ENCODE data around the gene S100B. TPM values are rescaled to one million over a fixed set of nuclear protein-coding genes. Genes with fewer than 3 reads are reported as not detected.

S100B gene
- total RNA-seq, 1 donor from 2014 or later, result 2.8 TPM

DNA sequence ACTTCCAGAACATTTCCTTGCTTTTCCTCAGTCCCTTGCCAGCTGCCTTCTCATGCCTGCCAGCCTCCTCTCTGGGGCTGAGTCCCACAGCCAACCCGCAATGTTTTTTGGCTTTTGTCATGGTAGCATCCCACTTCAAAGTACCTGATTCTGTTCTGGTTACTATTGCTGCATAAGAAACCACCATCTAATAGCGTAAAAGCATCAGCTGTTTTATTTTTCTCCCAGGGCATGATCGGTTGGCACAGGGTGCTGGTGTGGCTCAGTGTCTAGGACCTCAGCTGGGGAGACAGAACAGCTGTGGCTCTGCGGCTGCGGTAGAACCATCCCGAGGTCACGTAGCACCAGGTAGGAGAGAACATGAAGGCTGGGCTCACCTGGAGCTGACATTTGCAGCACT, 21.7 kb upstream of the S100B start:
- intact Hi-C loops (cut with micrococcal nuclease), result no loop called here
- no peak overlapping the region for H3K27ac ChIP-seq (replicated peaks)
- H3K9me3 ChIP-seq (replicated peaks), result peaks cover 20% of the 10 kb centered on the region
- H3K36me3 ChIP-seq, result no peaks in the 10 kb centered on the region
- H3K4me1 ChIP-seq, result no peaks in the 10 kb centered on the region
- TF ChIP-seq, protein P1, sequence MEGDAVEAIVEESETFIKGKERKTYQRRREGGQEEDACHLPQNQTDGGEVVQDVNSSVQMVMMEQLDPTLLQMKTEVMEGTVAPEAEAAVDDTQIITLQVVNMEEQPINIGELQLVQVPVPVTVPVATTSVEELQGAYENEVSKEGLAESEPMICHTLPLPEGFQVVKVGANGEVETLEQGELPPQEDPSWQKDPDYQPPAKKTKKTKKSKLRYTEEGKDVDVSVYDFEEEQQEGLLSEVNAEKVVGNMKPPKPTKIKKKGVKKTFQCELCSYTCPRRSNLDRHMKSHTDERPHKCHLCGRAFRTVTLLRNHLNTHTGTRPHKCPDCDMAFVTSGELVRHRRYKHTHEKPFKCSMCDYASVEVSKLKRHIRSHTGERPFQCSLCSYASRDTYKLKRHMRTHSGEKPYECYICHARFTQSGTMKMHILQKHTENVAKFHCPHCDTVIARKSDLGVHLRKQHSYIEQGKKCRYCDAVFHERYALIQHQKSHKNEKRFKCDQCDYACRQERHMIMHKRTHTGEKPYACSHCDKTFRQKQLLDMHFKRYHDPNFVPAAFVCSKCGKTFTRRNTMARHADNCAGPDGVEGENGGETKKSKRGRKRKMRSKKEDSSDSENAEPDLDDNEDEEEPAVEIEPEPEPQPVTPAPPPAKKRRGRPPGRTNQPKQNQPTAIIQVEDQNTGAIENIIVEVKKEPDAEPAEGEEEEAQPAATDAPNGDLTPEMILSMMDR (IDR thresholded peaks at IDR 0.05; ENCODE audit: borderline replicate concordance), result no peak
- DNase-seq, result no peak
- H3K27me3 ChIP-seq (ENCODE audit: low read depth), result peaks cover 5% of the 10 kb centered on the region
- H3K4me3 ChIP-seq, result no peak overlapping the region

DNA sequence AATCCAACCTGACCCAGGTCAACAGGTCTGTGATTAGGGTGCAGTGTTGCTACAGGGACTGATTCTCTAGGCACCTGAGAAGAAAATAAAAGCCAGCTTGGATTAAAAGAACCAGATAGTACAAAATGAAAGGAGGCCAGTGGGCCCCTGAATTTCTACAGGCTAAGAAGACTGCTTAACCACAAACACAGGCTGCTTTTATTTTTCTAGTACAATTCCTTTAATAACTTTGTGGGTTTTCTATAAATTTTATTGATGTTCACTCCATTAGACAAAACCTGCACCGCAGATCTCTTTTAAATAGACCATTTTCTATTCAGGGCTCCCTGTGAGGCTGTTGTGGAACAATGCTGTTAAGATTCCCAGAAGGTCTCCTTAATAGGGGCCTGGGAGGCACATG, 20.9 kb upstream of the S100B start:
- no peak overlapping the region for H3K27ac ChIP-seq (replicated peaks)
- no peak for DNase-seq
- H3K36me3 ChIP-seq, result no peaks in the 10 kb centered on the region
- peaks cover 5% of the 10 kb centered on the region for H3K27me3 ChIP-seq (ENCODE audit: low read depth)
- TF ChIP-seq, protein P1 (IDR thresholded peaks at IDR 0.05; ENCODE audit: borderline replicate concordance), result no peak
- H3K4me3 ChIP-seq, result no peak overlapping the region
- no peaks in the 10 kb centered on the region for H3K4me1 ChIP-seq
- peaks cover 20% of the 10 kb centered on the region for H3K9me3 ChIP-seq (replicated peaks)
- intact Hi-C loops (cut with micrococcal nuclease), result no loop called here

DNA sequence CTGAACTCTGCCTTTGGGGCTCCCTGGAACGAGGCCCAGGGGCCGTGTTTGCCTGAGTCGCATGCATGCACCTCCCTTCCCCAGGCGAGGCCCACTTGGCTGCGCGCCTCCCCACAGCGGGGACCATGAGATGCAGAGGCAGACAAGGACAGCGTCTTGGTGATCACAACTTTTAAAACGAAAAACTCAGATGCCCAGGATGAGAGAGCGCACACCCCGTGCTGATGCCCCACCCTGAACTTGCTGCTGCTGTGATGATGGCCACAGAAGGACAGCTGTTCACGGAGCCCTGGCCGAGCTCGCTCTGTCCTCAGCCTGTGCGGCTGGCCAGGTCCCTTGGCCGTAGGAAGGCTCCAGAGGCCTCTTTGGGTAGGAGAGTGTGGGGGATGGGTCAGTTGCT, 19.2 kb upstream of the S100B start:
- Histone ChIP-seq H3K9me3 (replicated peaks) (peaks cover 20% of the 10 kb centered on the region), H3K4me1 (no peaks in the 10 kb centered on the region), H3K36me3 (no peaks in the 10 kb centered on the region), H3K4me3 (no peak overlapping the region), H3K27ac (replicated peaks) (no peak overlapping the region), H3K27me3 (ENCODE audit: low read depth) (peaks cover 5% of the 10 kb centered on the region)
- intact Hi-C loops (cut with micrococcal nuclease), result no loop called here
- DNase-seq, result no peak
- TF ChIP-seq, protein P1 (IDR thresholded peaks at IDR 0.05; ENCODE audit: borderline replicate concordance), result no peak

DNA sequence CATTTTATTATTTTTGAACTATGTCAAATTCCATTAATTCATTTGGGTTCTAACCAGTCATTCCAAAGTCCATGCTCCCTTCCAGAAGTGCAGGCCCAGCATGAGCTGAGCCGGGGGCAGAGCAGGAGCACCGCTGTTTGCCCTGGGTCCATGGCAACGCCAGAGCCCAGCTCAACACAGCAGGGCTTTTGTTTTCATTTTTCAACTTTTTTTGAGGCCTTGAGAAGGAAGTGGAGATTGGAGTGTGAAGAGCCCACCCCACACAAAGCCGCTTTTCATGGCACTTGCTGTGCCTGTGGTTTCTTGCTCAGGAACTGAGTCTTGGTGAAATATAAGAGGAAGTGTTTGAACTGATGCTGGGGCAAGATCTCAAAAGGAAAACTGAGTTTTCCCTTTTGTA, 17.3 kb upstream of the S100B start:
- TF ChIP-seq, protein P1 (IDR thresholded peaks at IDR 0.05; ENCODE audit: borderline replicate concordance), result no peak
- no peaks in the 10 kb centered on the region for H3K27me3 ChIP-seq (ENCODE audit: low read depth)
- intact Hi-C loops (cut with micrococcal nuclease), result no loop called here
- H3K27ac ChIP-seq (replicated peaks), result peak overlapping the region; percentile 55
- peaks cover 20% of the 10 kb centered on the region for H3K9me3 ChIP-seq (replicated peaks)
- H3K4me1 ChIP-seq, result peaks cover 8% of the 10 kb centered on the region
- H3K4me3 ChIP-seq, result no peak overlapping the region
- no peaks in the 10 kb centered on the region for H3K36me3 ChIP-seq
- DNase-seq, result peak; percentile 42

DNA sequence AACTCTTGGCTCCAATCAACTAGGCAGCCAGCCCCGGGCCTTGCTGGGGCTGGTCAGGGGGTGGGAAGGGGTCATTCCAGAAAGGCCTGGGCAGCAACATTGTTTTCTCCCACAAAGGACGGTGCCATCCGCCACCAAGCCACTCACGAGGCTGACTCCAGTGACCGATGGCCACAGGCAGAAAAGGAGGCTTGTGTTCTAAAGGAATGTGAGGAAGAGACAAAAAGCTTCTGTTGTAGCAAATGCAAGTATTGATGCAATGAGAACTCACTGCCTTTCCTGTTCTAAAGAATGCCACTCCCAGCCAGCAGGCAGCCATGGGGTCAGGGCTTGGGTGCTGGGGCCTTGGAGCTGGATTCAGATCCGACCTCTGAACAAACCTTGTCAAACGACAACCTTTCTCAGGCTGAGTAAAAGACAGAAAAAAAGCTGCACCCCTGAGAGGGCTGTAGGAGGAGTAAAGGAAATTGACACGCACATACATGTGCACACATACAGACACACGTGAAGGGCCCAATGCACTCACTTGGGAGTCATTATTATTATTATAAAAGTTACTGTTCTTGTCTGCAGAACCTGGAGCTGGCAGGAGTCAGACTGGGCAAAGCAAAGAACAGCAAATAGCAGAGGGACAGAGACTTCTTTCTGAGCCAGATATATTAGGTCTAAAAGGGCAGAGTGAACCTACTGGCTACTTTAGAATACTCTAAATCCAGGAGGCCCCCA, 16.7 kb upstream of the S100B start:
- peaks cover 11% of the 10 kb centered on the region for H3K4me1 ChIP-seq
- intact Hi-C loops (cut with micrococcal nuclease), result no loop called here
- no peaks in the 10 kb centered on the region for H3K36me3 ChIP-seq
- H3K9me3 ChIP-seq (replicated peaks), result peaks cover 17% of the 10 kb centered on the region
- no peaks in the 10 kb centered on the region for H3K27me3 ChIP-seq (ENCODE audit: low read depth)
- TF ChIP-seq, protein P1 (IDR thresholded peaks at IDR 0.05; ENCODE audit: borderline replicate concordance), result no peak
- no peak overlapping the region for H3K4me3 ChIP-seq
- DNase-seq, result no peak
- peak overlapping the region; percentile 55 for H3K27ac ChIP-seq (replicated peaks)

Measured in left ventricle myocardium inferior (tissue), 1 donor.